Measurements from ENCODE around the gene DNAJC2.

Gene DNAJC2, protein sequence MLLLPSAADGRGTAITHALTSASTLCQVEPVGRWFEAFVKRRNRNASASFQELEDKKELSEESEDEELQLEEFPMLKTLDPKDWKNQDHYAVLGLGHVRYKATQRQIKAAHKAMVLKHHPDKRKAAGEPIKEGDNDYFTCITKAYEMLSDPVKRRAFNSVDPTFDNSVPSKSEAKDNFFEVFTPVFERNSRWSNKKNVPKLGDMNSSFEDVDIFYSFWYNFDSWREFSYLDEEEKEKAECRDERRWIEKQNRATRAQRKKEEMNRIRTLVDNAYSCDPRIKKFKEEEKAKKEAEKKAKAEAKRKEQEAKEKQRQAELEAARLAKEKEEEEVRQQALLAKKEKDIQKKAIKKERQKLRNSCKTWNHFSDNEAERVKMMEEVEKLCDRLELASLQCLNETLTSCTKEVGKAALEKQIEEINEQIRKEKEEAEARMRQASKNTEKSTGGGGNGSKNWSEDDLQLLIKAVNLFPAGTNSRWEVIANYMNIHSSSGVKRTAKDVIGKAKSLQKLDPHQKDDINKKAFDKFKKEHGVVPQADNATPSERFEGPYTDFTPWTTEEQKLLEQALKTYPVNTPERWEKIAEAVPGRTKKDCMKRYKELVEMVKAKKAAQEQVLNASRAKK

DNA sequence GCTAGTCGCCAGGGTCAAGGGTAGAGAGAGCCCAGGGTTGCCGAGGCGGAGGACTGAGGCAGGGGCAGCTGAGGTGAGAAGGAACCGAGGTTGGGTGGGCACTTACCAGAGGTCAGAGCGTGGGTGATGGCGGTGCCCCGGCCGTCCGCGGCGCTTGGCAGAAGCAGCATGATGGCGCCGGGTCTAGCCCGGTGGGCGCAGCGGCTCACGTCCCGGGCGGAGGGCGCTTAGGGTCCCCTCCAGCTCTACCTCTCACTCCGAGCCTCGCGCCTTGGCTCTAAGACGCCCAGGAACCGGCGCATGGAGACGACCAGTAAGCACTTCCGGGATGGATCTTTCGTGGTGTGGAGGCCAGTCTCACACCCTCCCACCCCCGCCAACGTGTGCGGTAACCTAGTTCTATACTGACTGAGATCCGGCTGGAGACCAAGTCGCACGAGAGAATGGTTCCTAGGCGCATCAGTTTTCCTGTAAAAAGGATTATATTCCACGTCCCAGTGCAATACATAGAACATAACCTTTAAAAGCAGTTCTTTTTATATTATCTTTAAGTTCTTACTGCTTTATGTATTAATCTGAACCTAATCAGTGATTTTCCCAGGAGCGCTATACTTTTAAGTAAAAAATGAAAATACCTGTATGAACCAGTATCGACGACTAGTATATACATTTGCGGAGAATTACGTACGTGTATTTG is at the start of gene DNAJC2:
Gene DNAJC2, minus strand, starts transcription at position 315 of the 697 bp plus-strand sequence. Its CDS starts 145 bp downstream, at position 170.
- peak; percentile 73 to 81 for DNase-seq (ENCODE audit: low read depth in 2 of 2)

DNA sequence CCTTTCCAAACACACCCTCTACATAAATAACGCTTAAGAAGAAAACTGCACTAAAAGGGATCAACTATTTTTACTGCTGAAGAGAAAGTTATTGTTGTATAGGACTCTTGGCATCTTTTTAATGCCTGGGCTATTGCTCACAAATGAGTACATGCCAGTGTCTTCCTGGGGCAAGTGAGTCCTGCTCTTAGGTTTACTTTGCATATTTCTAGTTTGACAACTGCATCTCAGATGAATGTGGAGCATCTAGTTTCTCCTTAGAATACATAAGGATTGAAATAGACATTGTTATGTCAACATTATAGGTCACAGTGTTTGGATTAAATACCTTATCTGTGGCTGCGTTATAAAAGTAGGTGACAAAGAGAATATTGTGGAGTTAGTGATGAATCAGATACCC is 47.4 kb upstream of the DNAJC2 start:
- DNase-seq (ENCODE audit: low read depth in 2 of 2): no peak

DNA sequence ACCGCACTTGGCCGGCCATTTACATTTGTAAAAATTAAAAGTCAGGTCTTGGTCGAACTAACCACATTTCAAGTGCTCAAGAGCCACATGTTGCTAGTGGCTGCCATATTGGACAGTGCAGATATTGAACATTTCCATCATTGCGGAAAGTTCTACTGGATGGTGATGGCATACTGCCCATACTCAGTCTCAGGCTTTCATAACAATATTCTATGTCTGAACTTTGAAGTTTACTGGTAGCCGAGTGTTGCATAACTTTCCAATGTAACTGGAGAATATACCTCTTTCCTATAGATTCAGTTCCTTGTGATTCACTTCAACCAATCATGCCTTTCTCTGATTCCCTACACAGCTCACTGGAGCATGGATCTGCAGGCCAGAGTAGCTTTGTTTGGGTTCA is 46.6 kb upstream of the DNAJC2 start:
- DNase-seq (ENCODE audit: low read depth in 2 of 2): no peak

DNA sequence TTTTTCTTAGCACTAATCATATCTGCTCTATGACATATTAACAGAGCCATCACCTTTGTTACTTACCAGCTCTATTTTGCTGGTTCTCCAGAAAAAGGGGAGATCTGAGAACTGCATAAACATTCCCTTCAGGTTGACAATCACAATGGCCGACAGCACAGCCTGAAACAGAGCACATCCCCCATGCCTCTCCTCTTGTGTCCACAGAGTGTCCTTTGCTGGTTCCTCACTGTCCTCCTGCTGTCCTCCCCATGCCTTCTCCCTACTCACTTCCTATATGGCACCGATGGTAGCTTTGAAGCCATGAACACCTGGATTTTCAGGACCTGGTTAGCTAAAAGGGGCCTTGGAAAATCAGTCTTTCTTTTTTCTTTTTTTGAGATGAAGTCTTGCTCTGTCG is 44.7 kb upstream of the DNAJC2 start:
- no peak for DNase-seq (ENCODE audit: low read depth in 2 of 2)

DNA sequence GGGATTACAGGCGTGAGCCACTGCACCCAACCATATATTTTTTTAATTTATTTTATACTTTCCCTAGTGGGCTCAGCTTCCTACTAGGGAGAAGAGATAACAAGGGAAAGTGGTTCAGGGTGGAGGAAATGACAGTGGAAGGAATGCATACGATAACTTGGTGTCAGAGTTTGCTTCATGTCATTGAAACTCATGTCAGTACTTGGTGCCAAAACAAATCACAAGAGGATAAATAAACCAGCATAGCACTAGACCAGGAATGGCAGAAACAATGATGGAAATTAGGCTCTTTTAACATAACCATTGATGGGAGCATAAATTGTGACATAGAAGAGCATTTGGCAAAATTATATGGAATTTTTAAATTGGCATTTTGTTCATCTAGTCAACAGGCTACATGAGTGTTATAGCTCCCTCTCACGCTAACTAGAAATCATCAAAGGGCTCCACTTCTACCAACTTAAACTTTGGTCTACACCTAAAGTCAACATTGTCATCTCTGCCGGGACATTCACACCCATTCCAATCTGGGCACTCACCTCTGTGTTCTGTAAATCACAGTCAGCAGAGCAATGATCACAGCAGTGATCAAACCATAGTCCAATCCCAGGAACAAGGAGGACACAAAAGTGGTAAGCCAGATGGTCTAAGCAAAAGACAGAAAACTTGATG is 44.0 kb upstream of the DNAJC2 start:
- no peak for DNase-seq (ENCODE audit: low read depth in 2 of 2)

DNA sequence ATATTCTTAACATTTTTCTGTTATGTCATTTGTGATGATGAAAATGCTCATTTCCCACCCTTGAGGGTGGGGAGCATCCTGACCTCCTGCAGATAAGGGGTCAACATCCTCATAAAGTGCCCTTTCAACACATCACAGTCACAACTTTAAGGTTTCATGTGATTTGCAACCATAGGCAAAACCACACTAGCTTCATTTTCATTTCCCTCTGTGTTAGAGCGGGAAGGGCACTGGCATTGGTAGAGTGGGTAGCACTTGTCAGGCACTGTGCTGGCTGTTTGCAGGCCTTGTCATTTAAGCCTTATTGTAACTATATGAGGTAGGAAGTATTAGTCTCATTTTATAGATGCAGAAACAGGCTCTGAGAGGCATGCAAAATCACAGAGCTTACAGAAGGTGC is 42.7 kb upstream of the DNAJC2 start:
- DNase-seq (ENCODE audit: low read depth in 2 of 2): no peak

DNA sequence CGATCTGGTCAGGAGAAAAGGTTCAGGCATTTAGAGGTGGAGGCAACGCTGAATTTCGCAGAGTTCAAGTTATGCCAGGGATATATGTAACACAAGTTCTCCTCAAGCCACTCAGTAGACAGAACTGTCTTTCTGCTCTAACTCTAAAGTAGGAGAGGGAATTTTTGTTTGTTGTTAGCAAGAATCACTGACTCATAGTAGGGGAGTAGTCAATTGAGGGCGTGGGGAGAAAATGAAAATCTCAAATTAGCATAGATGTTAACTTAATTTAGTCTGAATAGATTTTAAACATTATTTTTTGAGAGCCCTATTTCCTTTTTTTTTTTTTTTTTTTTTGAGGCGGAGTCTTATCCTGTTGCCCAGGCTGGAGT is 37.5 kb upstream of the DNAJC2 start:
- no peak for DNase-seq (ENCODE audit: low read depth in 2 of 2)

DNA sequence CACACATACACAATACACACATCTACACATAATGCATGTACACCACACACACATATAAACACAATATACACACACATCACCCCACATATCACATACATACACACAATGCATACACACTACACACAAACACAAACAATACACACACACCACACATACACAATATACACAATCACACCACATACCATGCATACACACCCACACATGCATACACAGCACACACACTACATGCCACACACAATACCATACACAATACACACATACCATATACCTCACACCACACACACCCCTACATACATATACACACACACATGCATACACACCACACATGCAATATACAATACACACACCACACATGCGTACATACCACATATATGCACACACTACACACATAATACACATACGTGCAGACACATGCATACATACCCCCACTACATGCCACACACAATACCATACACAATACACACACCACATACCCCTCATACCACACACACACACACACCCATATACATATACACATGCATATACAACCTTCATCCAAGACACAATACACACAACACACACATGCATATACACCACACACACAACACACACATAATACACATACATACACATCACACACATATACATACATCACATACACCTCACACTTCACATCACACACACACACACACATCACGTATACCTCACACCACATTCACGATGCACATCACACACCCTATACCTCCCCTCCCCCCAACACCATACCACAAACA is 36.9 kb upstream of the DNAJC2 start:
- DNase-seq (ENCODE audit: low read depth in 2 of 2): no peak

DNA sequence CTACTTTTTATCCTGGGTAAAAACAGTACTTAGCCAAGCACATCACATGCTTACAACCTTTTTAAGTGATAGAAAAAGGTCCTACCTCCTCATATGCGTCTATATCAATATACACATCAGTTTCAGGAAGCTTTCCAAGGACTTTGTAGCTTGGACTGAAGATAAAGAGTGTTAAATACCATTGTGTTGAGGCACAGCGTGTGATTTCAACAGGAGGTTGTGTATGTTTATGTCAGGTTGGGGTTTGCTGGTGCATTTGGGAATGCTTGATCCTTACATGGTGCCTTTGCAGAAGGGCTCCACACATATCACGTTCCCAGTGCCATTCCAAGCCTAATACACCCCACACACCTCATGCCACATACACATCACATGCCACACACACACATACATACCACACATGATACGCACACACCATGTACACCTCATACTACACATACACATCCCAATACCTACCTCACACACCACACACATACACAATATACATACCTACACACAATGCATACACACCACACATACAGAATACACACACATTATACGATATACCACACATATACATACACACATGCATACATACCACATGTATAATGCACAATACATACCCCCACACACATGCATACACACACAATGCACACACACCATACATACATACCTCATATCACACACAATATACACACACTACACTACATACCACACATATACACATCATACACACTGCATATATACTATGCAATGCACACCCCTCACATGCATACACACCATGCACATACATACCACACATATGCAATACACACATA is 36.0 kb upstream of the DNAJC2 start:
- DNase-seq (ENCODE audit: low read depth in 2 of 2): no peak

DNA sequence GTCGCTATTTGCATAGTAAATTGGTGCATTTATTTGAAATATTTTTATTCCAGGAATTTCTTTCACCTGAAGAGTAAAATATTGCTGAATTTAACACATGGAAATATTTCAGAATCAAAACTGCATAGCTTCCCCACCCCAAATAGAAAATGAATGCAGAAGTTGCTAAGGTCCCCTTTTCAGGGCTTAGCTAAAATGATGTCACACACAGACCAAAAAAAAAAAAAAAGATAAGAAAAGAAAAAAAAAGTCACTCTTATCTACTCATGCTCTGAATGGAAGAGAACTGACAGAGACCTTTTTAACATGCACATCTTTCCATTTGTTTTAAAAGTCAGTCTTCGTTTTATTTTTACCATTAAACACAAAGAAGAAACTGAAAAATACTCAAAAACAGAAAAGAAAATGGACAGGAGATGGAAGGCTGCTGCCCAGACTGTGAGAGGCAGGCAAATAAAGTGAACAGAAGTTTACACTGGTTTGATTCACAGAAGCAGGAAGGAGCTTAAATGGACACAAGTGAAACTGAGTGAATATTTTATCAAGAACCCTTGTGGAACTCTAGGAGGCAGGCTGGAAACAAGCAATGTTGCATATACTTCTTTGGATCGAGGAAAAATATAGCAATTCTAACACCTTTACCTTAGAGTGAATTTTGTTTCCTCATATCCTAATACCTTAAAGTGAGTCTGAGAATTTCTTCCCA is 34.9 kb upstream of the DNAJC2 start:
- DNase-seq (ENCODE audit: low read depth in 2 of 2): no peak

DNA sequence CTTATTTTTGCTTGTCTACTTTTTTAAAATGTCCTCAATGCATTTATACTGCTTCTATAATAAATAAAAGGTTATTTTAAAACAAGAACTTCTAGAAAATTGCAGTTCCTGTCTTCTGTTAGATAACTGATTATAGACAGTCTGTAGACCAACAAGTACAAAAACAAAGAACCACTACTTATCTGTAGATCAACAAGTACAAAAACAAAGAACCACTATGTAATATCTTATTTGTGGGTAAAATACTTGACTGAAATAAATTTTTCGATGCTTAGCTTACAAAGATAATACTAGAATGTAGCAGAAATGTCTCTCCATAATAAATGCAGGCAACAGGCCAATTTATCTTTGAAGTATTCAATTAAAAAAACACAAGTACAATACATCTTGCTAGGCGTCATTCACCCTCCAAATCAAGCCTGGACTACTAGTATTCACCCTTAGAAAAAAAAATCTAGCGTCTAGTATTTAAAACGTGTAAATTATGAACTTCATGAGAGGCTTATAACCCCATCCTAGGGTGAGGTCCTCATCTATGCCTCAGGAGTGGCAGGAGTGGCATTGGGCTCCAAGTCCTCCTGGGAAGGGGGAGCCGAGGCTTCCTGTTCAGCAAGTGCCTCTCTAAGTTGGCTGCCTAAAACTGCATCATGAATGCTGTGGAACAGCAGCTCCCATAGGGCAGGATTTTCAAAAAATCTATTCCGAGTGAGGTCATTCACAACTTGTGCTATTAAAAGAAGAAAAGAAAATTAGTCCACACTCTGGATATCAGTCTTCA is 29.5 kb upstream of the DNAJC2 start:
- DNase-seq (ENCODE audit: low read depth in 2 of 2): no peak

DNA sequence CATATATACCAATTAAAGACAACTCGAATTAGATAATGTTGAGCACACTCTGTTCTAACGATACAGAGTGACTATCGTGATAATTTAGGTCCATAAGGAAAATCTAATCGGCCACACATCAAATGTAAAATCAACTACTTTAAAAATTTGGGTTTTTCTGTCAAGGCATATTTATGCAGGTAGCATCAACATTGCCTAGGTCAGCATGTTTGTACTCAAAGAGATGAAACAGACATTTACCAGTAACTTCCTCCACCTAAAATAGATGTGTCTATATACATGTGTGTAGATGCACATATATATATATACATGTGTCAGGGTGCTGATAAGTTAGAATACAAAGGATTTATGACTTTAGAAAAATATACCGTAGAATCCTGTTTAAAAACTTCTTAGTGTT is 24.9 kb upstream of the DNAJC2 start:
- DNase-seq (ENCODE audit: low read depth in 2 of 2): no peak

DNA sequence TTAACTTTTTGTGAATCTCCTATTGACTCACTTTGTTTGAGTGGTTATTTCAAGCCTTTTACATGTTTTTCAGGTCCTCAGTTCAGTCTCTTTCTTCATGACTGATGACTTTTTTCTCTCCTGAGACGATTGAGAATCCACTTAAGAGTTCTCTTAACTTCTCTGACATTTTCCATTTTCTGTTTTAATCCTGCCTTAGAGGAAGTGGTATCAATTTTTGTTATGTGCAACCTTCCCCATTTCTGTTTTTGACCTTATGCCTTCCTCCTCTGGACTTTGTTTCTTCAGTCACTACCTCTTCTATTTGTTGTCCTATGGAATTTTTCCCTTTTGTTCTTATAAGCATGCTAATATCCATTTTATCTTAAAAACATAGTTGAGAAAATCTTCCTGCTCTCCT is 5.2 kb upstream of the DNAJC2 start:
- no peak for DNase-seq (ENCODE audit: low read depth in 2 of 2)

DNA sequence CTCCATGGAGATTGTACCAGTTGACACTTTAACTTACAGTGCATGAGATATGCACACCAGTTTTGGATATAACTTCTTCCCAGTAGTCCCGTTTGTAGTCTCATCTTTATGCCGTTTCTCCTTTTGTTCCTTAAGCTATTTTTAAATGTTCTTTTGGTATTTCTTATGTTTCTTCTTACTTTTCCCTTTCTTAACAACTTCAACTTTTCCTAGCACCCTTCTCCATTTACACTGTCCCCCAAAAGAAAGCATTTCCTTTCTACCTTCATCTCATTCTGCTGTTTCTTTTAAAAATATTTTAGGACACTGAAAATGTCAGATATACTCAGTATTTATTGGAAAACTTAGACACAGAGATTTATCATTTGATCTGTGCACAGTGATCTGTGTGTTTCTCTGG is 4.4 kb upstream of the DNAJC2 start:
- DNase-seq (ENCODE audit: low read depth in 2 of 2): no peak

DNA sequence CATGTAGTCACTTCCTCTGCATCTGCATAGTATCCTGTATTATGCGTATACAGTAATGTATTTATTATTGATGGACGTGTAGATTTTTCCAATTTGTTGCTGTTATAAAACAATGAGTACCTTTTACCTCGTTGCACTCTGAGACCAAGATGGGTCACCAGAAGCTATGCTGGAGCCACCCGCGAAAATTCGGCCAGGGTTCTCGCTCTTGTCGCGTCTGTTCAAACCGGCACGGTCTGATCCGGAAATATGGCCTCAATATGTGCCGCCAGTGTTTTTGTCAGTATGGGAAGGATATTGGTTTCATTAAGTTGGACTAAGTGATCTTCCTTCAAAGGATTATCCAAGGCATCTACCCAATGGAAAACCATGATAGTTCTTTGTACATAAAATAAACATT is 3.9 kb upstream of the DNAJC2 start:
- no peak for DNase-seq (ENCODE audit: low read depth in 2 of 2)

DNA sequence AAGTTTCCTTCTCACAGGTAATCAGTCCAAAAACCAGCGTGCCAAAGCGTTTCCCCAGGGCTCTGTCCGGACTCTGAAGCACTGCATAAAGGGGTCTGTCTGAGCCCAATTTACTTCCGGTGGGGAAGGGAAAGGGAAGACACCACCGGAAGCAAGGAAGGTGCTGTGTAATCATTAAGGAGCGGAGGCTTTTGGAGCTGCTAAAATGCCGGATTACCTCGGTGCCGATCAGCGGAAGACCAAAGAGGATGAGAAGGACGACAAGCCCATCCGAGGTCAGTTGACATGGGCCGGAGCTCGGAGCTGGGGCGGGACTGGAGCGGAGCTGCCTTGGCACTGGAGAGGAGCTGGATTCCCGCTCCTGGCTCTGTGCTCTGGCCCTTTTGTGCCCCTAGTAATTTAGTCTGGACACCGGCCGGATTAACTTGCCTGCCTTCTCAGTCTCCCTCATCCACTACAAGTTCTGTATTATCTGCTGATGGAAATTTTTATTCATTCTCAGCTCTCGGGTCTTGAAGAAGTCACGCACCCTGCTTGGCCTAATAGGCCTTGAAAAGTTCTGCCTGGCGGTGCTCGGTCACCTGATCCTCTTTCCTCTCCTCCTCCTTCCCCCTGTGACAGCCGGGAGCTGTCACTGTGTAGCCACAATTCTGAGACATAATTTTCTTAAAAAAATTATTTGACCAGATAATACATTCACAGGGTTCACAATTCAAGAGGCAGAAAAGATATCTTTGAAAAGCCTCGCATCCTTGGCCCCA is 3.1 kb upstream of the DNAJC2 start, which contains the start of gene PSMC2:
Gene PSMC2, plus strand, starts transcription at position 137 of the 761 bp plus-strand sequence. Its CDS starts 69 bp downstream, at position 206.
- peak; percentile 66 to 77 for DNase-seq (ENCODE audit: low read depth in 2 of 2)

DNA sequence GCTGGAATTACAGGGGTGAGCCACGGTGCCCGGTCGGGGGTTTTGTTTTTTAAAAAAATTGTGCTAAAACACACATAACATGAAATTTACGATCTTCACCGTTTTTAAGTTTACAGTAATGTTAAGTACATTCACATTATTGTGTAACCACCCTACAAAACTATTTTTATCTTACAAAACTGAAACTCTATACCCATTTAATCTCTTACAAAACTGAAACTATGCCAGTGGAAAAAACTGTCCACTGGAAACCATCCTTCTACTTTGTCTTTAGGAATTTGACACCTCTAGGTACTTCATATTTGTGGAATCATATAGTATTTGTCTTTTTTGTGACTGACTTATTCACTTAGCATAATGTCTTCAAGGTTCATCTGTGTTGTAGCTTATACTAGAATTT is 1.8 kb upstream of the DNAJC2 start:
- DNase-seq (ENCODE audit: low read depth in 2 of 2): no peak

DNA sequence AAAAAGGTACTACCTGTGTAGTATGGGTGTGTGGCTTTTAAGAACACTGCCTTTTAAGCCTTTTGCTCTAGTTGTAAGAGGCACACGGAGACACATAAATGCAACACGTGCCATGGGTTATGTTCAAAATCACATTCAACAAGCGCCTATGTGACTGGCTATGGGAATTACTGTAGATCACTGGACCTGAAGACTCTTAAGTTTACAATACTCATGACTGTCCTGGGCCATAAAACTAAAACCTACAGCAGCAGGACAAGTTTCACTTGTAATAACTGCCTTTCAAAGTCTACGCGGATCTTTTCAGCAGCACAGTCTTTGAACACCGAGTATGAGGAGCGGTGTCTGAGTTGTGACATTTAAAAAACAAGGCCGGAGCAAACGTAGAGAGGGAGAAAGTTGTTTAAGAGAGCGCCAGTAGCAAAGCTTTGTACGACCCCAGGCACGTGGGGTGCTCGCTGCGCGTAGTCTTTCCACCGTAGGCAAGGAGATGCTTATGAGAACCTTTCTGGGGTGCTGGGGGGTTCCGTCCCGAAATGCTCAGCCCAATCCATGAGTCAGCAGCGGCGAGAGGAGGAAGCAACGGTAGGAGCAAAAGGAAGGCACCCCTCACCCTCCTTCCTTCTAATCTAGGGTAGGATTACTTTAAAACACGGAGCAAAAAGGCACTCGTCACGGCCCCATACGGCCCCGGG is 662 bp downstream of the DNAJC2 start:
- DNase-seq (ENCODE audit: low read depth in 2 of 2): peak; percentile 15 to 19
